A673 (cell line): Measurements from ENCODE around the gene ISY1. TPM values are rescaled to one million over a fixed set of nuclear protein-coding genes. Genes with fewer than 3 reads are reported as not detected.
A peak's percentile ranks its signal among the peaks of the same experiment; 100 is the strongest.
"Not testable (repeated sequence)": the region's sequence is repeated elsewhere in the genome, so short reads cannot be mapped to it uniquely, and the experiment has no call there.

Source experiments
- BruUV-seq: library from RNA; stranded (reverse); fragments of 400-500 nt; replicated peaks from 2 replicates; lab custom pipeline; 2021; lab: Mats Ljungman, UMichigan
- CTCF ChIA-PET: fragments of 300-600 bp; sonication (Branson Sonifier 250); formaldehyde crosslinking; loops from one replicate; lab custom pipeline; 2022; ENCODE audit warnings: antibody characterized with exemption; lab: Charles Lee
- POLR2A ChIA-PET: fragments of 300-600 bp; sonication (Branson Sonifier 250); formaldehyde crosslinking; loops from one replicate; lab custom pipeline; 2022; ENCODE audit warnings: antibody characterized with exemption; ENCODE audit not compliant: low non-redundant PET; lab: Charles Lee
- DNase-seq: peaks from one replicate; pipeline ENCODE4 v3.0.0-alpha.2; 2015; ENCODE audit warnings: low spot score
- H3K27ac ChIP-seq: fragments of 200-600 bp; sonication (generic); 2 replicates; pipeline ENCODE4 v1.5.1; 2016; ENCODE audit warnings: mixed run types, low read depth, mild to moderate bottlenecking, mixed read lengths, antibody characterized with exemption, low read length; ENCODE audit not compliant: poor library complexity, severe bottlenecking
- H3K27me3 ChIP-seq: fragments of 200-600 bp; sonication (generic); replicated peaks from 2 replicates; pipeline ENCODE4 v1.6.1; 2017; ENCODE audit warnings: mixed run types, low read depth, mild to moderate bottlenecking, mixed read lengths, antibody characterized with exemption, low read length; ENCODE audit not compliant: insufficient read depth, poor library complexity
- H3K36me3 ChIP-seq: fragments of 200-600 bp; sonication (generic); 2 replicates; pipeline ENCODE4 v1.6.1; 2016; ENCODE audit warnings: mixed run types, mild to moderate bottlenecking, mixed read lengths, antibody characterized with exemption, low read length; ENCODE audit not compliant: insufficient read depth, poor library complexity, severe bottlenecking
- H3K4me1 ChIP-seq: fragments of 200-600 bp; sonication (generic); 2 replicates; pipeline ENCODE4 v1.6.1; 2017; ENCODE audit warnings: mixed run types, mild to moderate bottlenecking, mixed read lengths, antibody characterized with exemption, low read length; ENCODE audit not compliant: insufficient read depth, poor library complexity, severe bottlenecking
- H3K4me3 ChIP-seq: fragments of 200-600 bp; sonication (generic); 2 replicates; pipeline ENCODE4 v1.5.1; 2016; ENCODE audit warnings: low read depth, mixed run types, mild to moderate bottlenecking, mixed read lengths, low read length; ENCODE audit not compliant: poor library complexity, severe bottlenecking
- H3K9me3 ChIP-seq: fragments of 200-600 bp; sonication (generic); 2 replicates; pipeline ENCODE4 v1.6.1; 2016; ENCODE audit warnings: mixed run types, low read depth, mild to moderate bottlenecking, mixed read lengths, antibody characterized with exemption, low read length; ENCODE audit not compliant: poor library complexity, severe bottlenecking
- EZH2 ChIP-seq: fragments of 200-600 bp; sonication (generic); IDR thresholded peaks from 2 replicates; pipeline ENCODE4 v1.6.1; 2017; ENCODE audit warnings: borderline replicate concordance, low read depth, mild to moderate bottlenecking, mixed read lengths, antibody characterized with exemption, low read length; ENCODE audit not compliant: poor library complexity, severe bottlenecking
- intact Hi-C: fragments of 100-400 bp; cut with micrococcal nuclease; formaldehyde crosslinking; loops from one replicate; pipeline ENCODE4 v1.10.0; 2022; ENCODE audit not compliant: unreplicated experiment
- total RNA-seq: library from RNA; stranded (reverse); gene quantifications from 2 replicates; pipeline ENCODE4 v1.2.3, GENCODE V29; 2021
- TF ChIP-seq, protein P1 (sequence below): fragments of 300-800, 200-600 bp; sonication (generic); conservative IDR thresholded peaks from 2 replicates; pipeline ENCODE4 v1.5.1; 2017; ENCODE audit warnings: low read depth, mild to moderate bottlenecking, antibody characterized with exemption, low read length, moderate library complexity, mixed read lengths

ISY1 gene
- total RNA-seq, 1 experiment from 2014 or later, result 46.2 TPM

DNA sequence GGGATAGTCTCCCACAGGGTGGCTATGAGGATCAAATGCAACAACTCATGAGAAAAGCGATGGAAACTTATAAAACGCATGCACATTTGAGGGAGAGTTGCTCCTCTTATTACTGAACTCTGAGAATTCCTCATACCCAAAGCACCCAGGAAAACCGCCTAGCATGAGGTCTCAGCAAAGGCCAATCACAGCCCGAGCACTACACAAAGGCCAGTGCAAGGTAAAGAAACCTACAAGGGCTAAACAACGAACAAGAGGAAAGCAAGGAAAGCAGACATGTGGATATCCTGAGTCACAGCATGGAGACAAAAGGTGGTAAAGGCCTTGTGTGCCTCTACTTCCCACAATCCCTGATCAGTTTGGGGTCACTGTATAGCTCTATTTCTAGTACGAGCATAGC is 46.4 kb downstream of the ISY1 start:
- no peaks in the 10 kb centered on the region for H3K36me3 ChIP-seq
- BruUV-seq, result no TSS peak
- ChIA-PET POLR2A (no interaction called here), CTCF (no interaction called here)
- H3K27ac ChIP-seq, result no peak overlapping the region
- no peaks in the 10 kb centered on the region for H3K4me1 ChIP-seq
- no peaks in the 10 kb centered on the region for H3K27me3 ChIP-seq
- H3K4me3 ChIP-seq, result no peak overlapping the region
- no peak for DNase-seq
- H3K9me3 ChIP-seq, result no peaks in the 10 kb centered on the region
- intact Hi-C loops, result no loop called here
- no peak for TF ChIP-seq EZH2
- TF ChIP-seq, protein P1, sequence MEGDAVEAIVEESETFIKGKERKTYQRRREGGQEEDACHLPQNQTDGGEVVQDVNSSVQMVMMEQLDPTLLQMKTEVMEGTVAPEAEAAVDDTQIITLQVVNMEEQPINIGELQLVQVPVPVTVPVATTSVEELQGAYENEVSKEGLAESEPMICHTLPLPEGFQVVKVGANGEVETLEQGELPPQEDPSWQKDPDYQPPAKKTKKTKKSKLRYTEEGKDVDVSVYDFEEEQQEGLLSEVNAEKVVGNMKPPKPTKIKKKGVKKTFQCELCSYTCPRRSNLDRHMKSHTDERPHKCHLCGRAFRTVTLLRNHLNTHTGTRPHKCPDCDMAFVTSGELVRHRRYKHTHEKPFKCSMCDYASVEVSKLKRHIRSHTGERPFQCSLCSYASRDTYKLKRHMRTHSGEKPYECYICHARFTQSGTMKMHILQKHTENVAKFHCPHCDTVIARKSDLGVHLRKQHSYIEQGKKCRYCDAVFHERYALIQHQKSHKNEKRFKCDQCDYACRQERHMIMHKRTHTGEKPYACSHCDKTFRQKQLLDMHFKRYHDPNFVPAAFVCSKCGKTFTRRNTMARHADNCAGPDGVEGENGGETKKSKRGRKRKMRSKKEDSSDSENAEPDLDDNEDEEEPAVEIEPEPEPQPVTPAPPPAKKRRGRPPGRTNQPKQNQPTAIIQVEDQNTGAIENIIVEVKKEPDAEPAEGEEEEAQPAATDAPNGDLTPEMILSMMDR, result no peak

DNA sequence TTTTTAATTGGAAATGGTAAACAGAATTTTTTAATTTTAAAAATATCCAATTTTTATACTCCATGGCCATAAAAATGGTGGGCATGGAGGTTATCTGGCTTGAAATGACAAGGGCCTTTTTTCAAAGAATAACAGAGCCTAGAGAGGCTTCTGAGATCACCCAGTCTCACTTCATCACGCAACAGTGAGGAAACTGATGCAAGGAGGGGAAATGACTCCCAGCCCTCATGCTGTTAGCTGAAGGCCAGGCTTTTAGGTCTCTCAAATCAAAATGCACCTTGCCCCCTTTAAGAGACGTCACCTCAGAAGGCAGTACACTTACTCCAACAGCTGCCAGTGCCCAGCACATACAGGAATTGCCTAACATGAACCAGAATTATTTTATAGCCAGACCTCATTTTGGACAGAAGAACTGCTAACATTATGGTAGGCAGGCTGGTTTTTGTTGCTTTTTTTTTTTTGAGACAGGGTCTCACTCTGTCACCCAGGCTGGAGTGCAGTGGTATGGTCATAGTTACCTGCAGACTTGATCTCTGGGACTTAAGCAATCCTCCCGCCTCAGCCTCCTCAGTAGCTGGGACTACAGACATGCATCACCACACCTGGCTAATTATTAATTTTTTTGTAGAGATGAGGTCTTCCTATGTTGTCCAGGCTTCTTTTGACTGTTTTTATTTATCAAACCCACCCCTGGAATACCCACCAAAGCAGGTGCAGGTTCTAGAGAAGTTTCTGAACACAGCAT is 48.4 kb downstream of the ISY1 start:
- no peaks in the 10 kb centered on the region for H3K4me1 ChIP-seq
- no peaks in the 10 kb centered on the region for H3K36me3 ChIP-seq
- no peak overlapping the region for H3K4me3 ChIP-seq
- ChIA-PET POLR2A (no interaction called here), CTCF (no interaction called here)
- no peaks in the 10 kb centered on the region for H3K27me3 ChIP-seq
- peak; percentile 37 for DNase-seq
- TSS peak; percentile 91 for BruUV-seq
- intact Hi-C loops, result no loop called here
- H3K27ac ChIP-seq, result peak overlapping the region; percentile 29
- no peaks in the 10 kb centered on the region for H3K9me3 ChIP-seq
- TF ChIP-seq, protein P1, result no peak
- TF ChIP-seq EZH2, result no peak

DNA sequence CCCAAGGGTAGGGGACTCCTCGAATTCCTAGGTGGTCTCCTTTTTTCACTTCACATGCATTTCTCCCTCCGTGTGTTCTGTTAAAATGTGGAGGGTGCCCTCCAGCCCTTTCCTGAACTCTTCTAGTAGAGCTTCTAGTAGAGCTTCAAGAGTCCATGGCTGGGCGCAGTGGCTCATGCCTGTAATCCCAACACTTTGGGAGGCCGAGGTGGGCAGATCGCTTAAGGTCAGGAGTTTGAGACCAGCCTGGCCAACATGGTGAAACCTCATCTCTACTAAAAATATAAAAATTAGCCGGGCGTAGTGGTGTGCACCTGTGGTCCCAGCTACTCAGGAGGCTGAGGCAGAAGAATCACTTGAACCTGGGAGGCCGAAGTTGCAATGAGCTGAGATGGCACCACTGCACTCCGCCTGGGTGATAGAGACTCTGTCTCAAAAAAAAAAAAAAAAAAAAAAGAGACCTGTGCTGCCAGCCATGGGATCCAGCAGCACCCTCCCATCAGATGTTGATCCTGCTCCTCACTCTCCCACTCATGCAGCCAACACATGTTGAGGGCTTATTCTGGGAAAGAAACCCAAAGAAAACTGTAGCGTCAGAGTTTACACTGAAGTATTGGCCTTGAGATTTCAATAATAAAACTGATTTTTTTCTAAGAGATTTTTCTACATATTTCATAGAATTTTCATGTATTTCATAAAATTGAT is 49.6 kb downstream of the ISY1 start:
- H3K36me3 ChIP-seq, CTCF ChIA-PET, H3K4me1 ChIP-seq, H3K9me3 ChIP-seq, H3K4me3 ChIP-seq, DNase-seq, H3K27me3 ChIP-seq, BruUV-seq, POLR2A ChIA-PET, intact Hi-C loops, H3K27ac ChIP-seq: not testable (repeated sequence)
